22Rv1 (cell line): Measurements from ENCODE around the gene CHID1.
A peak's percentile ranks its signal among the peaks of the same experiment; 100 is the strongest.

Experiments
- H3K27ac ChIP-seq: fragments of 450-650 bp; 2 replicates; pipeline ENCODE4 v1.5.1; 2017
- CTCF ChIP-seq: fragments of 450-650 bp; IDR thresholded peaks from 2 replicates; pipeline ENCODE4 v1.5.1; 2017; ENCODE audit warnings: mild to moderate bottlenecking
- ZFX ChIP-seq: fragments of 450-650 bp; IDR thresholded peaks from 2 replicates; pipeline ENCODE4 v1.6.1; 2017; ENCODE audit warnings: antibody characterized with exemption, borderline replicate concordance

The CHID1 gene

GRCh38 chr11:910044-910588, 494 bp downstream of the CHID1 start:
- H3K27ac ChIP-seq: peak overlapping the region; percentile 66
- TF ChIP-seq ZFX: no peak
- TF ChIP-seq CTCF: no peak

GRCh38 chr11:909406-909805, 1.2 kb downstream of the CHID1 start:
- H3K27ac ChIP-seq: peak overlapping the region; percentile 66; the same call in 1 of the 2 replicates
- TF ChIP-seq ZFX: no peak

- H3K27ac ChIP-seq: no peak overlapping the region
- TF ChIP-seq ZFX (no peak), CTCF (no peak)
Observed at GRCh38 chr11:908273-908672, 2.3 kb downstream of the CHID1 start.

- TF ChIP-seq CTCF: no peak
- TF ChIP-seq ZFX: no peak
- H3K27ac ChIP-seq: no peak overlapping the region
Observed at GRCh38 chr11:907668-908067, 2.9 kb downstream of the CHID1 start.

- no peak for TF ChIP-seq CTCF
- TF ChIP-seq ZFX: no peak
- H3K27ac ChIP-seq: no peak overlapping the region
Observed at GRCh38 chr11:905952-906351, 4.7 kb downstream of the CHID1 start.

GRCh38 chr11:904380-904779, 6.2 kb downstream of the CHID1 start:
- TF ChIP-seq ZFX: no peak
- TF ChIP-seq CTCF: no peak
- H3K27ac ChIP-seq: no peak overlapping the region

- no peak overlapping the region for H3K27ac ChIP-seq
- TF ChIP-seq ZFX (no peak), CTCF (no peak)
Observed at GRCh38 chr11:901452-902061, 9.1 kb downstream of the CHID1 start.

- TF ChIP-seq ZFX (no peak), CTCF (no peak)
- H3K27ac ChIP-seq: no peak overlapping the region
Observed at GRCh38 chr11:900545-900944, 10.1 kb downstream of the CHID1 start.
